ENCODE results near the gene CERS6. TPM values are rescaled to one million over a fixed set of nuclear protein-coding genes. Genes with fewer than 3 reads are reported as not detected.

CERS6 gene
- total and polyA plus RNA-seq, 4 donors, result 4.2 to 20.4 (median 10.1) TPM

DNA sequence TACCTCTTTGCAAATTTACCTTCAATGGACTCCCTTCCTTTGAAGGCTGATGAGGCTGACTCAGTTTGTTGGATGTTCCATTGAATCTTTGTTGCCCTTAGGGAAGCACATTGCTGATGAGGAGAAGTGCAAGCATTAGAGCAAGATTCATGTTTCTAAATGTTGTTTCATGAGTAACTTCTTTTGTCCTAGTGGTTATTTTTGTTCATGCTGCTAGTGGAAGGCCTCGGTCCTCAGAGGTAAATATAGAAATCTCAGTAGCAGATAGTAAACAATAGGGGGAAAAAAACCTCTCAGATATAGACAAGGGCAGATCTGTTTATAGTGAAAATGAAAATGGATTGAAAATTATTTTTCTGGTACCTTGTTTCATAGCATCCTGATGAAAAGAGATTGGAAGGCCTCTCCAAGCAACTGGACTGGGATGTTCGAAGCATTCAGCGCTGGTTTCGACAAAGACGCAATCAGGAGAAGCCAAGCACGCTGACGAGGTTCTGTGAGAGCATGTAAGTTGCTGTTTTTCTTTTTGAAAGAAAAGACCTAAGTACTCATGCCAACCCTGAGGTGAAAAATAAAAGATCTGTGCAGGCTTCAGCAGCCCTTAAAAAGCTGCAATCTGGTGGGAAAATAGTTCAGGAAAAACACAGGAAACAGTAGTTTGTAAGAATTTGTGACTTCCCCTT lies 104.9 kb downstream of the CERS6 start:
- Histone ChIP-seq H3K36me3 (ENCODE audit: control insufficient read depth in 4 of 4, insufficient read depth in 3 of 4, low read depth in 1 of 4, low read length in 3 of 4) (peaks cover 0 to 3% (median 0%) of the 10 kb centered on the region in 4 donors), H3K9ac (ENCODE audit: low read depth in 1 of 2, low read length in 2 of 2) (no peak overlapping the region), H3K27me3 (ENCODE audit: control insufficient read depth in 4 of 4, insufficient read depth in 4 of 4, low read length in 3 of 4) (no peaks in the 10 kb centered on the region), H3K27ac (ENCODE audit: low read depth in 1 of 2, low read length in 2 of 2) (no peak overlapping the region), H3K4me3 (ENCODE audit: low read depth in 1 of 3, low read length in 3 of 3) (no peak overlapping the region), H3K9me3 (ENCODE audit: control insufficient read depth in 4 of 4, low read length in 3 of 4) (no peaks in the 10 kb centered on the region), H3K4me1 (ENCODE audit: control insufficient read depth in 4 of 4, insufficient read depth in 4 of 4, low read length in 3 of 4) (peaks cover 0 to 5% (median 3%) of the 10 kb centered on the region in 4 donors)
- WGBS, result 93% methylated on average over 7 of the region's 7 CpGs
- TF ChIP-seq EGR1 (IDR thresholded peaks at IDR 0.05; ENCODE audit: low read depth in 2 of 2) (no peak), RXRA (IDR thresholded peaks at IDR 0.05) (no peak), SP1 (IDR thresholded peaks at IDR 0.05) (no peak), NR2F2 (IDR thresholded peaks at IDR 0.05) (no peak), HNF4G (IDR thresholded peaks at IDR 0.05) (no peak), RAD21 (IDR thresholded peaks at IDR 0.05) (no peak), FOXA1 (IDR thresholded peaks at IDR 0.05) (no peak), GABPA (IDR thresholded peaks at IDR 0.05 in 1 of 2, conservative IDR thresholded peaks at IDR 0.05 in 1 of 2) (no peak), YY1 (IDR thresholded peaks at IDR 0.05) (no peak), FOXA2 (IDR thresholded peaks at IDR 0.05) (no peak), TAF1 (conservative IDR thresholded peaks at IDR 0.05) (no peak)
- TF ChIP-seq, protein P1, sequence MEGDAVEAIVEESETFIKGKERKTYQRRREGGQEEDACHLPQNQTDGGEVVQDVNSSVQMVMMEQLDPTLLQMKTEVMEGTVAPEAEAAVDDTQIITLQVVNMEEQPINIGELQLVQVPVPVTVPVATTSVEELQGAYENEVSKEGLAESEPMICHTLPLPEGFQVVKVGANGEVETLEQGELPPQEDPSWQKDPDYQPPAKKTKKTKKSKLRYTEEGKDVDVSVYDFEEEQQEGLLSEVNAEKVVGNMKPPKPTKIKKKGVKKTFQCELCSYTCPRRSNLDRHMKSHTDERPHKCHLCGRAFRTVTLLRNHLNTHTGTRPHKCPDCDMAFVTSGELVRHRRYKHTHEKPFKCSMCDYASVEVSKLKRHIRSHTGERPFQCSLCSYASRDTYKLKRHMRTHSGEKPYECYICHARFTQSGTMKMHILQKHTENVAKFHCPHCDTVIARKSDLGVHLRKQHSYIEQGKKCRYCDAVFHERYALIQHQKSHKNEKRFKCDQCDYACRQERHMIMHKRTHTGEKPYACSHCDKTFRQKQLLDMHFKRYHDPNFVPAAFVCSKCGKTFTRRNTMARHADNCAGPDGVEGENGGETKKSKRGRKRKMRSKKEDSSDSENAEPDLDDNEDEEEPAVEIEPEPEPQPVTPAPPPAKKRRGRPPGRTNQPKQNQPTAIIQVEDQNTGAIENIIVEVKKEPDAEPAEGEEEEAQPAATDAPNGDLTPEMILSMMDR (IDR thresholded peaks at IDR 0.05; ENCODE audit: low read depth, low read length, missing input control), result no peak
- TF ChIP-seq, protein P2, sequence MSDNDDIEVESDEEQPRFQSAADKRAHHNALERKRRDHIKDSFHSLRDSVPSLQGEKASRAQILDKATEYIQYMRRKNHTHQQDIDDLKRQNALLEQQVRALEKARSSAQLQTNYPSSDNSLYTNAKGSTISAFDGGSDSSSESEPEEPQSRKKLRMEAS (IDR thresholded peaks at IDR 0.05), result no peak
- TF ChIP-seq, protein P3, sequence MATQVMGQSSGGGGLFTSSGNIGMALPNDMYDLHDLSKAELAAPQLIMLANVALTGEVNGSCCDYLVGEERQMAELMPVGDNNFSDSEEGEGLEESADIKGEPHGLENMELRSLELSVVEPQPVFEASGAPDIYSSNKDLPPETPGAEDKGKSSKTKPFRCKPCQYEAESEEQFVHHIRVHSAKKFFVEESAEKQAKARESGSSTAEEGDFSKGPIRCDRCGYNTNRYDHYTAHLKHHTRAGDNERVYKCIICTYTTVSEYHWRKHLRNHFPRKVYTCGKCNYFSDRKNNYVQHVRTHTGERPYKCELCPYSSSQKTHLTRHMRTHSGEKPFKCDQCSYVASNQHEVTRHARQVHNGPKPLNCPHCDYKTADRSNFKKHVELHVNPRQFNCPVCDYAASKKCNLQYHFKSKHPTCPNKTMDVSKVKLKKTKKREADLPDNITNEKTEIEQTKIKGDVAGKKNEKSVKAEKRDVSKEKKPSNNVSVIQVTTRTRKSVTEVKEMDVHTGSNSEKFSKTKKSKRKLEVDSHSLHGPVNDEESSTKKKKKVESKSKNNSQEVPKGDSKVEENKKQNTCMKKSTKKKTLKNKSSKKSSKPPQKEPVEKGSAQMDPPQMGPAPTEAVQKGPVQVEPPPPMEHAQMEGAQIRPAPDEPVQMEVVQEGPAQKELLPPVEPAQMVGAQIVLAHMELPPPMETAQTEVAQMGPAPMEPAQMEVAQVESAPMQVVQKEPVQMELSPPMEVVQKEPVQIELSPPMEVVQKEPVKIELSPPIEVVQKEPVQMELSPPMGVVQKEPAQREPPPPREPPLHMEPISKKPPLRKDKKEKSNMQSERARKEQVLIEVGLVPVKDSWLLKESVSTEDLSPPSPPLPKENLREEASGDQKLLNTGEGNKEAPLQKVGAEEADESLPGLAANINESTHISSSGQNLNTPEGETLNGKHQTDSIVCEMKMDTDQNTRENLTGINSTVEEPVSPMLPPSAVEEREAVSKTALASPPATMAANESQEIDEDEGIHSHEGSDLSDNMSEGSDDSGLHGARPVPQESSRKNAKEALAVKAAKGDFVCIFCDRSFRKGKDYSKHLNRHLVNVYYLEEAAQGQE (IDR thresholded peaks at IDR 0.05), result no peak
- TF ChIP-seq, protein P4, sequence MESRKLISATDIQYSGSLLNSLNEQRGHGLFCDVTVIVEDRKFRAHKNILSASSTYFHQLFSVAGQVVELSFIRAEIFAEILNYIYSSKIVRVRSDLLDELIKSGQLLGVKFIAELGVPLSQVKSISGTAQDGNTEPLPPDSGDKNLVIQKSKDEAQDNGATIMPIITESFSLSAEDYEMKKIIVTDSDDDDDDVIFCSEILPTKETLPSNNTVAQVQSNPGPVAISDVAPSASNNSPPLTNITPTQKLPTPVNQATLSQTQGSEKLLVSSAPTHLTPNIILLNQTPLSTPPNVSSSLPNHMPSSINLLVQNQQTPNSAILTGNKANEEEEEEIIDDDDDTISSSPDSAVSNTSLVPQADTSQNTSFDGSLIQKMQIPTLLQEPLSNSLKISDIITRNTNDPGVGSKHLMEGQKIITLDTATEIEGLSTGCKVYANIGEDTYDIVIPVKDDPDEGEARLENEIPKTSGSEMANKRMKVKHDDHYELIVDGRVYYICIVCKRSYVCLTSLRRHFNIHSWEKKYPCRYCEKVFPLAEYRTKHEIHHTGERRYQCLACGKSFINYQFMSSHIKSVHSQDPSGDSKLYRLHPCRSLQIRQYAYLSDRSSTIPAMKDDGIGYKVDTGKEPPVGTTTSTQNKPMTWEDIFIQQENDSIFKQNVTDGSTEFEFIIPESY (IDR thresholded peaks at IDR 0.05), result no peak
- no peak for DNase-seq (ENCODE audit: low spot score)

DNA sequence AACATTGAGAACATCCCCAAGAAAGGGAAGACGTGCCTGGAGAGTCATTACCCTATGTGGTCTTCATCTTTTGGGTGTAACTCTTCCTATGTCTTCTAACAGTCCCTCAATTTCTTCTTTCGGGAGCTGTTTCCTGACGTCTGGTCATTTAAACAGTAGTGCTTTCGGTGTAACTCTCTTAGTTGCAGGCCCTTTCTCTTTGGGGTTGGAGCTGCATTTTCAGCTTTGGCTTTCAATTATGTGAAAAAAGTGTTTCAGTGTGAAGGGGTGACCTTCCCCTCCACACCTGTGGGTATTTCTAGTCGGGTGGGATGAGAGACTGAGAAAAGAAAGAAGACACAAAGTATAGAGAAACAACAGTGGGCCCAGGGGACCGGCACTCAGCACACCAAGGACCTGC lies 105.9 kb downstream of the CERS6 start:
- Histone ChIP-seq H3K9me3 (ENCODE audit: control insufficient read depth in 4 of 4, low read length in 3 of 4) (no peaks in the 10 kb centered on the region), H3K9ac (ENCODE audit: low read depth in 1 of 2, low read length in 2 of 2) (no peak overlapping the region), H3K4me3 (ENCODE audit: low read depth in 1 of 3, low read length in 3 of 3) (no peak overlapping the region), H3K36me3 (ENCODE audit: control insufficient read depth in 4 of 4, insufficient read depth in 3 of 4, low read depth in 1 of 4, low read length in 3 of 4) (peaks cover 0 to 3% (median 0%) of the 10 kb centered on the region in 4 donors), H3K4me1 (ENCODE audit: control insufficient read depth in 4 of 4, insufficient read depth in 4 of 4, low read length in 3 of 4) (peaks cover 0 to 5% (median 3%) of the 10 kb centered on the region in 4 donors), H3K27ac (ENCODE audit: low read depth in 1 of 2, low read length in 2 of 2) (no peak overlapping the region), H3K27me3 (ENCODE audit: control insufficient read depth in 4 of 4, insufficient read depth in 4 of 4, low read length in 3 of 4) (no peaks in the 10 kb centered on the region)
- 96% methylated on average over 6 of the region's 6 CpGs for WGBS
- DNase-seq (ENCODE audit: low spot score), result no peak
- TF ChIP-seq HNF4G (IDR thresholded peaks at IDR 0.05) (no peak), EGR1 (IDR thresholded peaks at IDR 0.05; ENCODE audit: low read depth in 2 of 2) (no peak), SP1 (IDR thresholded peaks at IDR 0.05) (no peak), YY1 (IDR thresholded peaks at IDR 0.05) (no peak), RXRA (IDR thresholded peaks at IDR 0.05) (no peak), FOXA1 (IDR thresholded peaks at IDR 0.05) (no peak), FOXA2 (IDR thresholded peaks at IDR 0.05) (no peak), NR2F2 (IDR thresholded peaks at IDR 0.05) (no peak), HNF4A (conservative IDR thresholded peaks at IDR 0.05) (no peak), JUND (IDR thresholded peaks at IDR 0.05) (no peak)
- TF ChIP-seq, protein P2 (IDR thresholded peaks at IDR 0.05), result no peak
- TF ChIP-seq, protein P4 (IDR thresholded peaks at IDR 0.05), result no peak
- TF ChIP-seq, protein P1 (IDR thresholded peaks at IDR 0.05; ENCODE audit: low read depth, low read length, missing input control), result no peak

All from liver (tissue), 9 donors.